Fibroblast of skin of right biceps (primary cell): ENCODE data around the gene MTA2.
"Not testable (repeated sequence)": the region's sequence is repeated elsewhere in the genome, so short reads cannot be mapped to it uniquely, and the experiment has no call there.

Experiments
- DNase-seq: peaks from one replicate; pipeline ENCODE4 v3.0.0-alpha.2; 2013

The MTA2 gene

DNA sequence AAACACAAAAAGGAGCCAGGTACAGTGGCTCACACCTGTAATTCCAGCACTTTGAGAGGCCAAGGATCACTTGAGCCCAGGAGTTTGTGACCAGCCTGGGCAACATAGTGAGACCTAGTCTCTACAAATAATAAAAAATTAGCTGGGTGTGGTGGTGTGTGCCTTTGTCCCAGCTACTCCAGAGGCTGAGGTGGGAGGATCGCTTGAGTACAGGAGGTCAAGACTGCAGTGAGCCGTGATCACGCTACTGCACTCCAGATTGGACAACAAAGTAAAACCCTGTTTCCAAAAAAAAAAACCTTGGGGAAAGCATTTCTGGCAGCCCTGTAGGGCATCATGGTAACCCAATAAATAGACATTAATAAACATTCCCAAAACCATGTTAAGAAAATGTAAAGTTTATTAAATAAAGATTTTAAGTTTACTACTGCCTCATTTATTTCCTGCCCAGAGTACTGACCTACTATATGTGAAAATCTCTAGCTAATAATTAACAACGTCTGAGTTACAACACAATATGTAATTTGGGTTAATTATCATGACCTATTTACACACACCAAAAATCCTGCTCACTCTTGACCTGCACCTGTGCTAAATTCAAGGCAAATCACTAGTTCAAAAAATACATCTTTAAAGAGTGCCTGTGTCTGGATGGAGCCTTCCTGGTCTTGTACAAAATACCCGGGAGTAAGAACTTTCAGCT lies 36.4 kb downstream of the MTA2 start:
- no peak for DNase-seq

DNA sequence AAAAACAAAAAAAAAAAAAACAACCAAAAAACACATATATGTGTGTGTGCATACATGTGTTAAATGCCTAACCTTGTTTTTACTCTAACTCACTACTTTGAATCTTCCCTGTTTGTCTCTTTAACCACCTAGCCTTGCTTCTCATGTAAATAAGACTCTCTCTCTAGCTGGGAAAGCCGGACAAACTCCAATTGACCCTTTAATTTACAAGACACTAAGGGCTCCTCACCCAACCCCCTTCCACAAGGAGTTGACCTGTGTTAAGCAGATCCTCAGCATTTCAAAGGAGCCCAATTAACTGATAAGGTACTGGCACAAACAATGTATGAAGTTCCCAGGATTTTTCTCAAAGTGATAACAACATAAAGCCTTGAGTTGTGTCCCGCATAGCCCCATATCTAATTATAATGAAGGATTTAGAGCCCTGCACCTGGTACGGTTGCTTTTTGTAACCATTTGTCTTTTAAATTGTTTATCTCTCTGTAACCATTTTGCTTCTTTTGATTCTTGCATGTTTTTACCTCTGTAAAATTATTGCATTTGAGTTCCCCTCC lies 39.9 kb downstream of the MTA2 start:
- not testable (repeated sequence) for DNase-seq

GRCh38 chr11:62560566-62561103 lies 41.0 kb downstream of the MTA2 start:
- DNase-seq: peak; percentile 98

- not testable (repeated sequence) for DNase-seq
These were observed 42.0 kb downstream of the MTA2 start for GRCh38 chr11:62559626-62560025.

DNA sequence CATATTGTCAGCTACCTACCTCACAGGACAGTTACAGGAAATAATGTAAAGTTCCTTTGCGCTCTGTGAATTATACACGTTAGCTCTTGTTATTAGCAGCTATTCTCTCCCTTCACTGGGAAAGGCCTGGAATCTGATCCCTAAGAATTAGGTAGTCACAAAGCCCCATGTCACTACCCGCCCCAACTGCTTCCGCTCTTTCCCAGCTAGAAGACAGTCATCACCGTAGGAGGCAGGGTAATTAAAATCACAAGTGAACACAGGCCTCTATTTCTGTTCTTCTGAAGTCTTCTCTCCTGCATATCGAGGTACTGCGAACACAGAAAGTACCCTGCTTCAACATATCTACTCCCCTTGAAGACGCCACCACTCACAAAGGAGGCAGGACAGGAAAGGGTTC lies 42.5 kb downstream of the MTA2 start:
- DNase-seq: no peak

DNA sequence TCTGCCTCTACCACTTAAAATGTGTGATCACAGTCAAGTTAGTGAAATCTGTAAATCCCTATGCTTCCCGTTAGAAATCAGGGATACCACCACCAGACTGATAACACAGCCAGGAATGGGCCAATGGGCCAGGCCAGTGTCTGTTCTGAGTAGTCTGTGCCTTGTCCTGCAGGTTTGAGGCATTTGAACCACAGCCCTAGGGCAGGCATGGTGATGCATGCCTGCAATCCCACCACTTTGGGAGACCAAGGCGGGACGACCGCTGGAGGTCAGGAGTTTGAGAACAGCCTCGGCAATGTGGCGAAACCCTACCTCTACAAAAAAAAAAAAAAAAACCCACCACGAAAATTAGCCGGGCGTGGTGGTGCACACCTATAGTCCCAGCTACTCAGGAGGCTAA lies 43.0 kb downstream of the MTA2 start:
- DNase-seq: no peak

DNA sequence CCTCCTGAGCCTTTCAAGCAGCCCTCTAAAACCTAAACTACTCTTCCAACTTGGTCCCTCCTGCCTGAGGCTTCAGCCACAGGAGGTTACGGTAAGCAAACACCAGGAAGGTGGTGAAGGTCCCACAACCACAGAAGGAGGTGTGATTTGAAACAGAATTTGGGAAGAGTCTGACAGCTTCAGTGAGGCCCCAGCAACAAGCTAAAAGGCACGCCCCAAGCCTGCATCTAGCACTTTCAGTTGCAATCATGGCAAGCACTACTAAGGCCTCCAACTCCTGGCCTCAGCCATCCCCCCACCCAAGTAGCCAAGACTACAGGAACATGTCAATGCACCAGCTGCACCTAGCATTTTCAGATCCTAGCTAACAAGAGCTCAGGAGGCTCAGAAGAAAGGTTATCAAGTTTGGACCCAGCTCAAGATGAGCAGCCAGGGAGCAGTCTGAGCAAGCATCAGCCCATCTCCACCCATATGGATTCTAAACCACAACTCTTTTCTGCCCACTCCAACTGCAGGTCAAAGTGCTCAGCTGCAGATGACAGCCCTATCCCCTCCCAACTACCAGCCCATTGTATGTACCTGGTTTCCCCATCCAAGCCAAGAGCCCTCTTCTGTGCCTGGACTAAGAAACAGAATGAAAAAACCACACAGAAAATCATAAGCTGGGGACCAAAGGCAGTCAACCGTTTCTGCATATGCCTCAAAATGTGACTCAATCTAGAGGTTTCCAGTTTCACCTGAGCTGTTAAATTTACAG lies 44.6 kb downstream of the MTA2 start:
- DNase-seq: no peak

DNA sequence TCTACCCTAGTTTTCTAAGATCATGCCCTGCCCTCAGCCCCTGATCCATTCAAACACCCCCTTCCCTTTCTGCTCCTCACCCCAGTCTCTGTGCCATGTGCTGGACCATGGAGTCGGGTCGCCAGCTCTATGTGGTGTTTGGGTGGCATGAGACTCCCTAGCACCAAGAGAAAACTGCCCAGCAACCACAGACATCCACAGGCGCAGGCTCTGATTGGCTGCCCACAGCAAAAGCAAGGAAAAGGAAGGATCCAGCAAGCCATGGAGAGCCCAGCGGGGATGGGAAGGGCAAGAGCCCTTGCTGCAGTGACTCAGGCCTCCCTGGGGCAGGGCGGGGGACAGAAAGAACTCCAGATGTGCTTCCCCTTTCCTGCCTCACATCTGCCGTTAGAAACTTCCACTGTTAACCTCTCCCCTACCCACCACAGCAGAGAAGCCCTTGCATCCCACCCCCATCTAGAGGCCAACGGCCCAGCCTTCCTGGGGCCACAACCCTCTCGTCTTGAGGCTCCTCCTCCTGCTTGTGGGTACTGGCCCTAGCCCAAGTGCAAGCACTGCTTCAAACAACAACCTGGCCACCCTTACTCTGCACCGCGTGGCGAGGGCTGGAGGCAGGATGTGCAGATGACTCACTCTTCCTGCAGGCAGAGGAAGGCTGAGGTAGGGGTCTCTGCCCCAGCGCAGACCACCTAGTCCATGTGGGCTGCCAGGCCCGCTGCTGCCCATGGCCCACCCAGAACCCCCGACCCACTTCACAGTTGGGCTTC lies 45.4 kb downstream of the MTA2 start:
- DNase-seq: peak; percentile 95

- peak; percentile 54 for DNase-seq
These were observed 46.1 kb downstream of the MTA2 start for GRCh38 chr11:62555464-62556107.

DNA sequence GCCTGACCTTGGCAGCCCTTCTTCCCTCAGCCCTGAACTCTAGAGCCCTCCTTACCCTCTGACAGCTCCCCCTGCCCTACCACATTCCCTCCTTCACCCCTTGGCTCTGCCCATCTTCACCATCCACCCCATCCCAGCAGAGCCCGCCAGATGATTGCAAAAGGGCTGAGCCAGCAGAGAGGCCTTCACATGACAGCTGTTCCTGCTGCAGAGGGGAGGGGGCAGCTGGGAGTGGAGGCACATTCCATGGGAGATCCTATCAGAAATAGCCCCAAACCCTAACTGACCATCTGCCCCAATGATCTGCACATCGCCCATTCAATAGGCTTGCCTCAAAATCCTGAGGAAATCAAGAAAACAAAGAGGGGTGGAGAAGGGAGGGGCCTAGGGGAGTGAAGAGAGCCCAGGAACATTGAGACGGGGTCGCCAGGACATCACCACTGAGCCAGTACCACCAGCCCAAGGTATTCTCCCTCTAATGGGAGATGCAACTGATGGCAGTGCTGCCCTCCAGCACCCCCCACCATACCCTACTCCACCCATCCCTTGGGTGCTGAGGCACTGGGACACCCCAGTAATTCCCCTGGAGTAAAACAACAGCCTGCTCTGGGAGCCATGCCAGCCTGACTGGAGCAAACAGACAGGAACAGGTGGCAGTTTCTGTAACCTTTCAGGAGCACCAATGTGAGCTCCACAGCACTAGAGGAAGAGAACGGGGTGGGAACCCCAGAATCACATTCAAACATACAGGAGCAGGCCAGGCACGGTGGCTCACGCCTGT lies 47.1 kb downstream of the MTA2 start:
- no peak for DNase-seq

DNA sequence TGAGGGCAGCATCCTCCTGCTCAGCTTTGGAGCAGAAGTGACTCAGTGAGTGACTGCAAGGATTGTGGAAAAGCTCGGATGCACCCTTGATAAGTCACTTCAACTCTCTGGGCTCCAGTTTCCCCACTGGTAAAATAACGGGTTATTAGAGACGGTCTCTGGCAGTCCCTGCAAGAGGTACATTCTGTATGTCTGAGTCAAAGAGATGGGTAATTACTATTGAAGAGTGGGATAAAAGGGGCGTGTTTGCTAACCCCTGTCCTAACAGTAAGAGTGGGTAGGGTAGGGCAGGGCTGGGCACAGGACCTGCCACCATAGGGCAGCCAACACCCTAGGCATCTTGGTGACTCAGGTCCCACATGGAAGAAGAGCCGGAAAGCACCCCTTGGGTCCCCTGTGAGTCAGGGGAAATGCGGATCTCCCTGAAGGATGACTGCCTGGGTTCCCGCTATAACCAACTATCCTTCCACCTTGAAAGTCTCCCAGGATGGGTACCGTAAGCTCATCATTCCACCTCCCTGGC lies 47.8 kb downstream of the MTA2 start:
- peak; percentile 97 for DNase-seq

GRCh38 chr11:62553080-62553838 lies 48.4 kb downstream of the MTA2 start:
- DNase-seq: peak; percentile 97

- DNase-seq: peak; percentile 80
These were observed 49.1 kb downstream of the MTA2 start for GRCh38 chr11:62552485-62553079.

- DNase-seq: not testable (repeated sequence)
These were observed 51.2 kb downstream of the MTA2 start for GRCh38 chr11:62550478-62550877.

GRCh38 chr11:62548545-62549335 lies 52.9 kb downstream of the MTA2 start:
- DNase-seq: no peak

GRCh38 chr11:62547691-62548281 lies 53.9 kb downstream of the MTA2 start:
- no peak for DNase-seq

DNA sequence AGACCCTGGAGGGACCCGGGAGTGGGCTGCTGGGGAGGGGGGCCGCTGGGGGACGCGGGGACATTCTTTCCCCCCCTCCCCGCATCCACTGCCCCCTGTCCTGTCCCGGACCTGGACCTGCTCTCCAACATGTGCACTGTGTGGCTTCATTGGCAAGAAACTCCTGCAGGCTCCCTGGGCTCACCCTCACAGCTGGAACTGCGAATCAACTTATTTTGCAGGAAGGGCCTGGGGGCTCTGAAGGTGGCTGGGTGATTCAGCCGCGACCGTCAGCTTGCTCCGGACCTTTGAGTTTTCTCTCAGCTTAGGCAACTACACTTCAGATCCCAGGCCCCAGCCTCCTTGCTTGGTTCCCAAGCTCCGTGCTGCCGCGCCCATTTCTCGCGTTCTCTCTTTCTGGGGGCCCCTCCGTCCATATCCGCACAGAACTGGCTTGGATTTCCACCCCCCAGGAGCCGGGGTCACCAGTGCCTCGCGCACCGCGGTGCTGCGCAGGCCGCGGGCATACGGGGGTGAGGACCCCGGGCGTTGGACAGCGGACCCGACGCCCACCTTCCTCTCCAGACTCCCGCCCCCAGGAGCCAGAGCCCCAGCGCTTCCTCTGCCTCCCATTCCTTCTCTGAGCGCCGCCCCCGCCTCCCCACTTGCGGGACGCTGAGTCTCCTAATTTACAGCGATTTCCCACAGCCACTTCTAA lies 54.6 kb downstream of the MTA2 start:
- DNase-seq: peak; percentile 50

GRCh38 chr11:62546244-62546928 lies 55.3 kb downstream of the MTA2 start, which contains the start of gene AHNAK:
Gene AHNAK, minus strand, starts transcription at chr11:62546806. Its CDS starts 10,708 bp downstream, at chr11:62536098.
- peak; percentile 68 for DNase-seq
